ENCODE data around the gene MSI2. TPM values are rescaled to one million over a fixed set of nuclear protein-coding genes. Genes with fewer than 3 reads are reported as not detected.

The MSI2 gene
- total and polyA plus RNA-seq, 2 donors (not counting 3 experiments of a cell fraction or from before 2014, with no cell fraction given) = 20.9 to 59.3 TPM

DNA sequence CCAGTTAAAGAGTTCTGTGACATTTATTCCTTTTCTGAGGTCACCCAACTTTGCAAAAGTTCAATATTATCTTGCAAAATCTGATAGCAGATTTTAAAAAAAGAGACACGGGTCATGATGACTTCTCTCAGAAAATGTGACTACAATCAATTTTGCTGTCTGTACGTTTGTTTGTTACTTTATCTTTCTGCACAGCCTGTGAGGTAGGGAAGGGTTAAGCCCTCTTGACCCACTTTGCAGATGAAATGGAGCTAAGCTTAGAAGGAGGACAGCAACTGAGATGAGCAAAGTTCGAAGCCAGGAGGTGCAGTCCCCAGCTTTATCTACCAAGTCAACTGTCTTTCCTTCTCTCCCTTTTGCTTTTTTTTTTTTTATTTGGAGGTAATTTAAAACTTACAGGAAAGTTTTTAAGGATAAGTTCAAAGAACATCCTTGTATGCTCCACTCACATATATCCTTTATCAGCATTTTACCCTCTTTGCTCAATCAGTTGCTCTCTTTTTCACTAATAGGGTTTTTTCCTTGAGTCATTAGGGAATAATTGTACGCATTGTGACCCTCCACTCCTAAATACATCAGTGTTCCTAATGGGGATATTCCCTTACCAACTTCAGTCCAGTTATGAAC, 86.8 kb downstream of the MSI2 start:
- no peaks in the 10 kb centered on the region for H4K20me1 ChIP-seq (replicated peaks; ENCODE audit: control insufficient read depth, extremely low read depth, insufficient read depth, low read length)
- CTCF ChIA-PET = interaction anchor here (0.9 kb wide), 1 partner anchor 98 kb away, joined by 3 read pairs; no protein-coding TSS in a partner anchor
- no peak overlapping the region for H2AFZ ChIP-seq (ENCODE audit: low read depth, low read length)
- no peak overlapping the region for H3K4me2 ChIP-seq (ENCODE audit: insufficient read depth, low read length)
- no peaks in the 10 kb centered on the region for H3K4me1 ChIP-seq (ENCODE audit: control insufficient read depth, extremely low read depth, insufficient read depth, low read length)
- no peaks in the 10 kb centered on the region for H3K9me1 ChIP-seq (replicated peaks; ENCODE audit: control insufficient read depth, extremely low read depth, insufficient read depth, low read length)
- FAIRE-seq (no peak), DNase-seq (ENCODE audit: low read depth, low spot score) (no peak)
- H3K27me3 ChIP-seq (ENCODE audit: control insufficient read depth in 2 of 2, insufficient read depth in 2 of 2, low read length in 2 of 2) = no peaks in the 10 kb centered on the region
- BruUV-seq (replicated peaks) = no TSS peak
- H3K4me3 ChIP-seq (replicated peaks in 1 of 3; ENCODE audit: insufficient read depth in 1 of 3, low read depth in 1 of 3, low read length in 3 of 3) = no peak overlapping the region
- H3K36me3 ChIP-seq (ENCODE audit: control insufficient read depth in 2 of 2, extremely low read depth in 1 of 2, insufficient read depth in 2 of 2, low read length in 2 of 2) = no peaks in the 10 kb centered on the region
- H3K9me3 ChIP-seq (replicated peaks; ENCODE audit: control insufficient read depth, insufficient read depth, low read length) = no peaks in the 10 kb centered on the region
- POLR2A ChIA-PET = no interaction called here
- dilution Hi-C loops (cut with MboI; ENCODE audit: extremely low pct_ligation_motif_present, low sequenced_read_pairs) = no loop called here
- no peaks in the 10 kb centered on the region for H3K79me2 ChIP-seq (ENCODE audit: control insufficient read depth, insufficient read depth, low read length)
- TF ChIP-seq, protein P1, sequence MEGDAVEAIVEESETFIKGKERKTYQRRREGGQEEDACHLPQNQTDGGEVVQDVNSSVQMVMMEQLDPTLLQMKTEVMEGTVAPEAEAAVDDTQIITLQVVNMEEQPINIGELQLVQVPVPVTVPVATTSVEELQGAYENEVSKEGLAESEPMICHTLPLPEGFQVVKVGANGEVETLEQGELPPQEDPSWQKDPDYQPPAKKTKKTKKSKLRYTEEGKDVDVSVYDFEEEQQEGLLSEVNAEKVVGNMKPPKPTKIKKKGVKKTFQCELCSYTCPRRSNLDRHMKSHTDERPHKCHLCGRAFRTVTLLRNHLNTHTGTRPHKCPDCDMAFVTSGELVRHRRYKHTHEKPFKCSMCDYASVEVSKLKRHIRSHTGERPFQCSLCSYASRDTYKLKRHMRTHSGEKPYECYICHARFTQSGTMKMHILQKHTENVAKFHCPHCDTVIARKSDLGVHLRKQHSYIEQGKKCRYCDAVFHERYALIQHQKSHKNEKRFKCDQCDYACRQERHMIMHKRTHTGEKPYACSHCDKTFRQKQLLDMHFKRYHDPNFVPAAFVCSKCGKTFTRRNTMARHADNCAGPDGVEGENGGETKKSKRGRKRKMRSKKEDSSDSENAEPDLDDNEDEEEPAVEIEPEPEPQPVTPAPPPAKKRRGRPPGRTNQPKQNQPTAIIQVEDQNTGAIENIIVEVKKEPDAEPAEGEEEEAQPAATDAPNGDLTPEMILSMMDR (IDR thresholded peaks at IDR 0.05; ENCODE audit: extremely low read depth in 1 of 2, insufficient read depth in 1 of 2, low read depth in 1 of 2, low read length in 2 of 2) = no peak
- TF ChIP-seq MYC (IDR thresholded peaks at IDR 0.05; ENCODE audit: low read depth, low read length) (no peak), POLR2AphosphoS5 (IDR thresholded peaks at IDR 0.05; ENCODE audit: insufficient read depth, low read depth, low read length) (no peak), JUN (IDR thresholded peaks at IDR 0.05; ENCODE audit: borderline replicate concordance, insufficient read depth, insufficient read length, low read depth) (no peak), GATA2 (IDR thresholded peaks at IDR 0.05; ENCODE audit: insufficient read depth, insufficient read length, low read depth, low read length) (no peak), POLR2A (IDR thresholded peaks at IDR 0.05; ENCODE audit: low read depth, low read length) (no peak), EZH2 (IDR thresholded peaks at IDR 0.05; ENCODE audit: borderline replicate concordance, low read depth, low read length, severe bottlenecking) (no peak)
- TF ChIP-seq, protein P2, sequence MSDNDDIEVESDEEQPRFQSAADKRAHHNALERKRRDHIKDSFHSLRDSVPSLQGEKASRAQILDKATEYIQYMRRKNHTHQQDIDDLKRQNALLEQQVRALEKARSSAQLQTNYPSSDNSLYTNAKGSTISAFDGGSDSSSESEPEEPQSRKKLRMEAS (IDR thresholded peaks at IDR 0.05; ENCODE audit: insufficient read depth, insufficient read length) = no peak
- no peak overlapping the region for H3K27ac ChIP-seq (ENCODE audit: insufficient read depth, low read depth, low read length)
- H3K9ac ChIP-seq (replicated peaks; ENCODE audit: extremely low read depth, insufficient read depth, low read length) = no peak overlapping the region
- intact Hi-C loops (cut with micrococcal nuclease) = no loop called here

All from endothelial cell of umbilical vein (primary cell).